NCI-H526 treated with DMSO at 0.1 percent for 48 hours (cell line): Measurements from ENCODE around the gene HES3.

Source experiments
- DNase-seq: peaks from one replicate; lab custom pipeline; 2025; lab: John Stamatoyannopoulos, UW

HES3 gene, protein sequence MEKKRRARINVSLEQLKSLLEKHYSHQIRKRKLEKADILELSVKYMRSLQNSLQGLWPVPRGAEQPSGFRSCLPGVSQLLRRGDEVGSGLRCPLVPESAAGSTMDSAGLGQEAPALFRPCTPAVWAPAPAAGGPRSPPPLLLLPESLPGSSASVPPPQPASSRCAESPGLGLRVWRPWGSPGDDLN

DNA sequence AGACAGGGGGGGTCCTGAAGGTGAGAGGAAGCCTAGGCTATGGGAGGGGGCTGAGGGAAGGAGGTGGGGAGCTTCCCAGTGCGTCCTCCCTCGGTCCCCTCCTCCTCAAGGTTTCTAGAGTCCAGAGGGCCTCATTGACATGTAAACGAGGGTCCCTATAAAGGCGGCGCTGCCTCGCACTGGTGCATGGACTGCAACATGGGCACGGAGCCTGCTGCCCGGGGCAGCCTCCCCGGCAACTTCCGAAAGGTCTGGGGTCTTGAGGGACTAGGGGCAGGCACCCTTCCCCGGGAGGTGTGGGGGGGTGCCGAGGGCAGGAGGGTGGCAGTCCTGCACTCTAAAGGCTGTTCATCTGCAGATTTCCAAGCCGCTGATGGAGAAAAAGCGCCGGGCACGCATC, at the start of gene HES3:
HES3 (plus strand) TSS at position 187 of the 400 bp plus-strand sequence; CDS start at position 374, 187 bp downstream.
- no peak for DNase-seq

DNA sequence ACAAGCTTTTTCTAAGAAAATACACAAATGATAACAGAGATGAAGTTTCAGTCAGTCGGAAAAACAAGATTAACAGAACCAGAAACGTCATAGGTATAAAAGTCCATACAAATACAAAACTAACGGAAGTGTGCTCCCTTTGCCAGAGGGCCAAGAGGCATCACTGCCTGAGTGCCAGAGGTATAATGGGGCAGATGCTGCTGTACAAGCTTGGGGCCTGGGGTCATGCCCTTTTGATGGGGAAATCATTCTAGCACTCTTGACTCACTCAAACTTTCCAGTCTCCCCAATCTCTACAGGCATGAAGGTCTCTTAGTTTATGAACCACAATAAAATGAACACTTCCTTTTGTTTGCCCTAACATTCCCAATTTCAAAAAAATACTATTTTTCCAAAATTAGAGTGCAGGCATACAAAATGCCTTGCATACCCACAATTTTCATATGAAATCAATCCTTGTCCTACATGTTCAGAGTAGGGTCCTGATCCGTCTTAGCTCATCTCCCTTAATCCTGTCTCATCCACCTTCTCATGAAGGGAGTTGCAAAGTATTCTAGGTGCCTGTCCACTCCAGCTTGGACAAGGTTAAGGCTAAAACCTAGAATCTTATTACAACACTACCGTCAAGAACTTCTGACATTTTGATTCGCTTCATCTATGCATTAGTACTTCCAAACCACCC, 46.1 kb upstream of the HES3 start:
- no peak for DNase-seq

DNA sequence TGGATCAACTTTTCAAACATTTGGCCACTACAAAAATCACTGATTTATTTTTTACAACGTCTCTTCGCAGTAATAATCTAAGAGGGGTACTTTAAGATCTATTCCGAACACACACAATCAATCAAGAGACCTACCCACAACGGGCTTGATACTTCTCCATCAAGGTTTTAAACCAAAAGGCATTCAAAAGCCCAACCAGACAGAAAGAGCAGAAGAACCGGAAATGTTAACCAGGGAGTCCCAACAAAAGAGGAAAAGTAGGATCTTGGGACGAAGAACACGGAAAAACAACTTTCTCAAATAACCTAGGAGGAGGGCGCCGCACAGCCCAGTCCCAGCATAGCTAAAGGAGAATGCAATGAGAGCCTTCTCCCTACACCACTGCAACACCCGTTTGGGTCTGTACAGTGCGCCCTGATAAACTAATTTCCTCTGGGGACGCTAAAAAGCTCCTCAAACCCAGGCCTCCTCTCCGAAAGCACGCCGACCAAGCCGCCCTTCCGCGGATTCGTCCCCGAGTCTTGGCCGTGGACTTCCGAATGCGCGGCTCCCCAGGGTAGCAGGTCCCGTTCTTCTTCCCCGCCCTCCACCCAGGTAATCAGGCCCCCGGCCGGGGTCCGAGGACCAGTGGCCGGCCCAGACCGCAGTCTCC, 45.2 kb upstream of the HES3 start:
- DNase-seq: no peak

DNA sequence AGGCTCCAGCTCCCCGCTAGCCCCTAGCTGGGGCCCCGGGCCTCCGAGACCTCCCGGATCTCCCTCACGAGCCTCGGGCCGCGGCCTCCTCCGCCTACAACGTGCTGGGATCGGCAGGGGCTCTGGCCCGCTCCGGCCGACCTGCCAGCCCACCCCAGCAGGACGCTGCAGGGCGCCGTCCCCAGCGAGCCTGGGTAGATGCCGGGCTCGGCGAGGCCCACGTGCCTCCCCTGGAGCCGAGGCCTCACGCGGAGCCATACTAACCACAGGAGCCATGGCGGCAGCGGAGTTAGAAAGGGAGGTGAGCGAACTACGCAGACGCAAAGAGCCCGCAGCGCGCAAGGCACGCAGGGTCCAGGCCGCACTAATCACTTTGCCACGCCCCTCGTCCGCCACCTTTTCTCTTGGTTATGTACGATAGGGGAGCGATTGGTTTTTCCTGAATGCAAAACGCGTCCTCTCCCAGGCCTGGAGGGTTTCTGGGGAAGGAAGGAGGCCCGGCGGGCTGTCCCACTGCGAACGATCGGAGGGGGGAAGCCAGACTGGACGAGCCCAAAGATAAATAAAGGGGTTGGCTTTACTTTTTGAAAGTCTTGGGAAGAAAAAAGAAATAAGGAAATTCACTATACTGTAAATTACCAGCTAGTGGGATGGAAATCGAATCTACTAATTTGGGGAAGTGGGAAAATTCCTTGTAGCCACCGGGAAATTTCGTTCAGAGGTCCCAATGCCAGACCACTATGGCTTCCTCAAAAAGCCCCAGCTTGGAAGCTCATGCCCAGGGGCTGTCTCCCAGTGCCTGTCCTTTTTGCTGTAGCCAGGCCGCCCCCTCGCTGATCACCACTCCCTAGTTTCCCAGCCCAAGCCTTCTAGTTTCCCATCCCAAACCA, 44.4 kb upstream of the HES3 start, which contains the start of gene RPL22:
RPL22 (minus strand) TSS at position 298 of the 890 bp plus-strand sequence; CDS start at position 276, 22 bp downstream.
- peak; percentile 97 for DNase-seq

DNA sequence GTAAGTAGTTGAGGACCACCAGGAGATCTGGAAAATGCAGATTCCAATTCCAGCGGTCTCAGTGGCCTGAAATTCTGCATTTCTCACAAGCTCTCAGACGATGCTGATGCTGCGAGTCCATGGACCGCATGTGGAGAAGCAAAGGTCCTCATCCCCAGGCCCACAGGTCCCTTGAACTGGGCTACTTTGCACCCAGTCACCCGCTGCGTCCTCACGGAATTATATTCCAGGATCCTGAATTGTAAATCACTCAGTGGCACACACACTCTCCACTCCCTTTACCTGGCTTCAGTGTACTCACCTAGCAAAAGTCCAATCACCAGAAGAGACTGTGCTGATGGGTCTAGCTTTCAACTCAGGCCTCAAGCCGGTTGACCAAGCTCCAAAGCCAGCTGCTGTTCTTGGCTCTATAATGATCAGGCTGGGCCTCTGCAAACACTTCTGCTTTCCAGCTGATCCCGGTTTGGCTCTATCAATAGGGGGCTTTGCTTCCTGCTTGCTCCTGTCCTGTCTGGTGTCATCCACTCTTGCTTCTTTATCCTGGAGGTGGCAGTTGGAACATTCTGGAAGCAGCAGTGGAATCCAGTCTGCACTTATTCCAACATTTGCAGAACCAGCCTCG, 43.7 kb upstream of the HES3 start:
- no peak for DNase-seq

DNA sequence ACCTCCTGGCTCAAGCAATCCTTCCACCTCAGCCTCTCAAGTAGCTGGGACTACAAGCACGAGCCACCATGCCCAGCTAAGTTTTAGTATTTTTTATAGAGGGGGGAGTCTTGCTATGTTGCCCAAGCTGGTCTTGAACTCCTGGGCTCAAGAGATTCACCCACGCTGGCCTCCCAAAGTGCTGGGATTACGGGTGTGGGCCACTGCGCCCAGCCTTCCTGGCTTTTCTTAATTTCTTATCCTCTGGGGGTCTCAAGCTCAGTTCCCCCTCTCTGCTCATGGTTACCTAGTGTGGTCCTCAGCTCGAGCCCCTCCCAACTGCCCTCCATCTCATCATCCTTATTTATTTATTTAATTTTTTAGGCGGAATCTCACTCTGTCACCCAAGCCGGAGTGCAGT, 41.7 kb upstream of the HES3 start:
- DNase-seq: no peak

DNA sequence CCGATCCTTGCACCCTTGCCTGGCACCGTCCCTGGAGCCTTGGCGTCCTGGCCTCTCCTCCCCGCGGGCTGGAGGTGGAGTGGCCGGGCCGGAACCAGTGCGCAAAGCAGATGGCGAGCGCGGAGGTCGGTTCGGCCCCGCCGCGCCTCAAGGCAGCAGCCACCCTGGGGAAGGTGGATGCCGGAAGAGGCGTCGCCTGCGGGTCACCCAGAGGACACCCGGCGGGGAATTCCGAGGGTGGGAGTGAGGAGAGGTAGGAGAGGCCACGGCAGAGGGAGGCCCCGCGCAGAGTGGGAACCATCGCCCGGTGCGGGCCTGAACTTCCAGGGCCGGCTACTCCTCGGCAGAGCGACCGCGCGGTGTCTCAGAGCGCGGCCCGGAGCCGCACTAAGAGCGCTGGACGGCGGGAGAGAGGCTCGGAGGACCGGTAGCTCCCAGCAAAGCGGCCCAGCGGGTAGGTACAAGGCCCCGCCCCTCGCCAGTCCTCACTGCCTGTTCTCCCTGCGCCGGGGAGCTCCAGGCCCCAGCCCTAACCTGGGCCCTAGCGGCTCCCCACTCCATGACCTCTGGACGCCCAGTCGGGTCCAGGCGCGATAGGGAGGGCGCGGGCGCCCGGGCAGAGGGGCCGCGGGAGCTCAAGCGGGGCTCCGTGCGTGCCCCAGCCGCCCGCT, 38.0 kb upstream of the HES3 start, which contains the start of gene RNF207:
RNF207 (plus strand) TSS at position 271 of the 671 bp plus-strand sequence. CDS start 417 bp downstream, outside the sequence.
- peak; percentile 24 for DNase-seq

DNA sequence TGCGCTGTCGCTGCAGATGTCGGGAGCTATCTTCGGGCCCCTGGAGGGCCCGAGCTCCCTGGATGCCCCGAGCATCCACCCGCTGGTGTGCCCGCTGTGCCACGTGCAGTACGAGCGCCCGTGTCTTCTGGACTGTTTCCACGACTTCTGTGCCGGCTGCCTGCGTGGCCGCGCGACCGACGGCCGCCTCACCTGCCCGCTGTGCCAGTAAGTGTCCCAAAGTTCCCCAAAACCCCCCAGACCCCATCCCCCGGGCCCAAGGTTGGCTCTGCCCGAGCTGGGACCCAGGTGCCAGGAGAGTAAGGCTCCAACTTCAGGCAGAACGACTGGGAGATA, 37.5 kb upstream of the HES3 start:
- no peak for DNase-seq

DNA sequence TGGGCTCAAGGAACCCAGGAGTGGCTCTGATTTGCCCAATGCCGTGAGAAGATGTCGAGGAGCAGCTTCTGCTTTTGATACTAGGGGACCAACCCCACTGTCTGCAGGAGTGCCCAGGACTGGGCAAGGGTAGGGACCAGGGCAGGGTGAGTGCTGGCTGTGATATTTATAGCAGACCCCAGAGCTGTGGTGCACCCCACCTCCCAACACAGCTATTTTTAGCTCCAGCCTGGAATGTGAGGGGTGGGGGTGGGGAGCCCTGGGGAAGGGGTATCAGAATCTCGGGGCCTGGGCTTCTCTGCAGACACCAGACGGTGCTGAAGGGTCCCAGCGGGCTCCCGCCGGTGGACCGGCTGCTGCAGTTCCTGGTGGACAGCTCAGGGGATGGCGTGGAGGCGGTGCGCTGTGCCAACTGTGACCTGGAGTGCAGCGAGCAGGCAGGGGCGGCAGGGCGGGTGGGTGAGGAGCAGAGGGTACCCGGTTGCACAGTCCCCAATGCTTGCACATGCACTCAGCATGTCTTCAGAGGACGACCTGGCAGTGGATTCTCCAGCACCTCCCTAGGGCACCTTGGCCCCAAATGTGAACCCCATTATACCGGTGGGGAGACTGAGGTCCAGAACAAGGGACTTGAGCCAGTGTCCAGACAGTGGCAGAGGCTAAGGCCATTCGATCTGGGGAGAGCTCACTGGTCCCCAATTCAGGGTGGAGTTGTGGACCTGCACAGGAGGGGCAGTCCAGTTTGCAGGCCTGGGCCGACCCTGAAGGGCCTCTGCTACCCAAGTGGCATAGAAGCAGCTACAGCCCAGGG, 36.7 kb upstream of the HES3 start:
- no peak for DNase-seq

DNA sequence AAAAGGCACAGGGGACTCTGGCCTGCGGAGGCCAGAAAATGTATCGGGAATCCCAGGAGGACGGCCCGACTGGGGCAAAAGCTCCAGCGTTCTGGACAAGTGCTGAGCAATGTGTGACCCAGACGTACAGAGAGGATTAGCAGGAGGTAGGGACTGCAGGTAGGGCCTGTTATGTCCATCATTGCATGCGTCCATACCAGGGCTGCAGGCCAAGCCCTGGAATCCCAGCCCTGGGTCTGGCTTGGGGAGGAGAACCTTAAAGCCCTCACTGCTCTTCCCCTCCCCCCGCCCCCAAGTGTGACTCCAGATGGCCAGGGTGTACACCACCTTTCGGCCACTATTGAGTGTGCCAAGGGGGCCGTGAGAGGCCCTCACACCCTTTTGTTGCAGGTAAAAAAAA, 36.1 kb upstream of the HES3 start:
- DNase-seq: no peak

DNA sequence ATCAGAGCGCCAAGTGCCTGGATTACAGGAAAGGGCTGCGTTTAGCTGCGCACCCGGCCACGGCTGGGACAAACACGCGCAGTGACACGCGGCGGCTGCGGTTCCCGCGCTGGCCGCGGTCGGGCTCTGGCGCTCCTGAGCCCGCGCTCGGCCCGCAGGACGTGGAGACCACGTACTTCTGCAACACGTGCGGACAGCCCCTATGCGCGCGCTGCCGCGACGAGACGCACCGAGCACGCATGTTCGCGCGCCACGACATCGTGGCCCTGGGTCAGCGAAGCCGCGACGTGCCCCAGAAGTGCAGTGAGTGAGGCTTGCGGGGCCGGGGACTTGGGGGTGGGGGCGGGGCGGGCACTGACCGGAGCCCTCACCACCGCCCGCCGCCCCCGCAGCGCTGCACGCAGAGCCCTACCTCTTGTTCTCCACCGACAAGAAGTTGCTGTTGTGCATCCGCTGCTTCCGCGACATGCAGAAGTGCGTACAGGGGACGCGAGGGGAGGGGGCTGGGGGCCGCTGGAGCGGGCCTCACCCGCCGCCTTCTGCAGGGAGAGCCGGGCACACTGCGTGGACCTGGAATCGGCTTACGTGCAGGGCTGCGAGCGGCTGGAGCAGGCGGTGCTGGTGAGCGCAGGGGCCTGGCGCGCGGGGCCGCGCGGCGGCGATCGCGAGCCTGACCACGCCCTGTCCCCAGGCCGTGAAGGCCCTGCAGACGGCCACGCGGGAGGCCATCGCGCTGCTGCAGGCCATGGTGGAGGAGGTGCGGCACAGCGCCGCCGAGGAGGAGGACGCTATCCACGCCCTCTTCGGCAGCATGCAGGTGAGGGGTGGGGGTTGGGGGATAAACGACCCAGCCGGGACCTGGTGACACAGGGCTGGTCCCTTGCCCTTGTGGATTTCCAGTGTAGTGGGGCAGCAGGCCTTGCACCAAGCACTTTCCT, 35.0 kb upstream of the HES3 start:
- DNase-seq: peak; percentile 54

DNA sequence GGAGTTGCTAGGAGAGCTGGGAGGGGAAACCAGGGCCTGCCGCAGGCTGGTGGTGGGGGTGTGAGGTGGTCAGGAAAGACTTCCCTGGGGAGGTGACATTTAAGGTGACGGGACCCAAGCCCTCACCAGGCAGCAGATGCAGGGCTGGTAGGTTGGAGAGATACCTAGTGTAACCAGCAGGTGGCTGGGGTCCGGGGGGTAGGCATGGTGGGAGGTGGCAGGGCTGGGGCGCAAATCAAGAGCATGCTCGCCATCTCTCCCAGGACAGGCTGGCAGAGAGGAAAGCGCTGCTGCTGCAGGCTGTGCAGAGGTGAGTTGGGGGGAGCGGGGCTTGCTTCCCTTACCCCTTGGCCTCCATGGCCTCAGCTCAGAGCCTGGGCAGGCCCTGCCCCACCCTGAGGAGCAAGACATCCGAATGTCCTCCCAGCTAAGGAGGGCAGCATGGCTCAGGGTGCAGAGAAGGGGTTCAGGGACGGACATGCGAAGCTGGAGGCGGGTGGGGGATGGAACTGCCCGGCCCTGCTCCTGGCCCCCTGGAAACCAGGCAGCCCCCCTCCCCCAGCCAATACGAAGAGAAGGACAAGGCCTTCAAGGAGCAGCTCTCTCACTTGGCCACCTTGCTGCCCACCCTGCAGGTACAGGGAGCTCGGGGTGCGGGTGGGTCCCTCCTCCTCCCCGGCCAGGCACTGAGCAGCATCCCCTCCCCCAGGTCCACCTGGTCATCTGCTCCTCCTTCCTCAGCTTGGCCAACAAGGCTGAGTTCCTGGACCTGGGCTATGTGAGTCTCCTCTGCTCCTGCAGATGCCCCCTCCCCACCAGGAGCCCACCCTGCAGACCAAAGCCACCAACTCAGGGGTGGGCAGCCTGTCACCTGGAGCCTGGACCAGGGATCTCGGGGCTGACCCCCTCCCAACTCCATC, 34.1 kb upstream of the HES3 start:
- no peak for DNase-seq

DNA sequence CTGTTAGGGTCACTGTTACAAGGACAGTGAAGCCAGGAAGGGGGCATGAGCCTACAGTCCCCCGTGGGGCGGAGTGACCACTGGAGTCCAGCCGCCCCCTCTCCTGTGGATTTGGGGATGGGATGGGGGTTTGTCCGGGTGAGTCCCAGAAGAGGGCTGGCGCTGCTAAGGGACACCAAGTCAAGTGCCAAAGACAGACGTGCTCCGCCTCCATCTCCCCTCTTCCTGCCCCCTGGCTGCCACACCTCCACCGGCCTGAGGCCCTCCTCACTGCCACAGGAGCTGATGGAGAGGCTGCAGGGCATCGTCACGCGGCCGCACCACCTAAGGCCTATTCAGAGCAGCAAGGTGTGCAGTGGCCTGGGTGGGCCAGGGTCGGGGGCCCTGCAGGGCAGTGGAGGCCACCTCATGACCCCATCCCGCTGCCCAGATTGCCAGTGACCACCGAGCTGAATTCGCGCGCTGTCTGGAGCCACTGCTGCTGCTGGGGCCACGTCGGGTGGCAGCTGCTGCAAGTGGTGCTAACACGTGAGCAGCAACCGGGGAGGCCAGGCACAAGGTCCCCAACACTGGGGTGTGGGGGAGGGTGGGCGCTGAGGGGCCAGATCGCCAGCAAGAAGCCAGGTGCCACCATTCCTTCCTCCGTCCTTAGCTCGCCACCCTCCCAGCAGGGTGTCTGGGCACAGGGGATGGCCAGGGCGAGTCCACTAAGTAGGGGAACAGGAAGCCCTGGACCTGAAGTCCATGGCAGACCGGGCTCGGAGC, 33.2 kb upstream of the HES3 start:
- no peak for DNase-seq

DNA sequence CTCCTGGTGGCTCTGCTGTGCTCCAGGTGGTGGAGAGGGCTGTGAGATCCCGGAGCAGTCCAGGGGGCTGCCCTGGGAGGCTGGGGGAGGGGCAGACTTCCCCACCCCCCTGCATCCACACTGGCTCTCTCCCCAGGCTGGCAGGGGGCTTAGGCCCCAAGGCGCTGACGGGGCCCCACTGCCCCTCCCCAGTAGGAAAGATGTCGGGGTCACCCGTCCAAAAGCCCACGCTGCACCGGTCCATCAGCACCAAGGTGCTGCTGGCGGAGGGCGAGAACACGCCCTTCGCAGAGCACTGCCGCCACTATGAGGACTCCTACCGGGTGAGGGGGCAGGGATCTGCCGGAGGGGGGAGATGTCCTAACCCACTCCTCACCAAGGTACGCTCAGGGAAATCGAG, 32.2 kb upstream of the HES3 start:
- no peak for DNase-seq

DNA sequence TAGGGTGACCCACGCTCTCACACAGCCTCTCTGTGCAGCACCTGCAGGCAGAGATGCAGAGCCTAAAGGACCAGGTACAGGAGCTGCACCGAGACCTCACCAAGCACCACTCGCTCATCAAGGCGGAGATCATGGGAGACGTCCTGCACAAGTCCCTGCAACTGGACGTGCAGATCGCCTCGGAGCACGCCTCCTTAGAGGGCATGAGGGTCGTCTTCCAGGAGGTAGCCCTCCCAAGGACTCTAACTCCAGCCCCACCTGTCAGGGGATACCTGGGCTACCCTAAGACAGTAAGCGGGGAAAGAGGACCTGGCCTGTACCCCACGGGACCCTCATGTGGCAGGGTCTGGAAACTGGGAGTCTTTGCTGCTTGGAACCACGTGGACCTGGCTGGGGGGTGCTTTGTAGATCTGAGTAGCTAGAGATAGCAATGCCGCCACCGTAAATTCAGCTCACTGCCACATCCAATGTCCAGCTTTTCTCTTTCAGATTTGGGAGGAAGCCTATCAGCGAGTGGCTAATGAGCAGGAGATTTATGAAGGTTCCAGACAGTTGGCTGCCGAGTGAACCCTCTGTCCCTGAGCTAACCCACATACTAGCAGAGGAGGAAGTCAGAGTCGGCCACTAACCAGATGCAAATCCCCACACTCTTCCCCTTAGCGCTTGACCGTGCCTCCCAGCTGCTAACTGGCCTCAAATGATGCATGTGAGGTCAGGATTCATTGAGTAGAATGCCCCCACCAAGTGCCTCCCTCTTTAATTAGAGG, 31.6 kb upstream of the HES3 start:
- DNase-seq: no peak

DNA sequence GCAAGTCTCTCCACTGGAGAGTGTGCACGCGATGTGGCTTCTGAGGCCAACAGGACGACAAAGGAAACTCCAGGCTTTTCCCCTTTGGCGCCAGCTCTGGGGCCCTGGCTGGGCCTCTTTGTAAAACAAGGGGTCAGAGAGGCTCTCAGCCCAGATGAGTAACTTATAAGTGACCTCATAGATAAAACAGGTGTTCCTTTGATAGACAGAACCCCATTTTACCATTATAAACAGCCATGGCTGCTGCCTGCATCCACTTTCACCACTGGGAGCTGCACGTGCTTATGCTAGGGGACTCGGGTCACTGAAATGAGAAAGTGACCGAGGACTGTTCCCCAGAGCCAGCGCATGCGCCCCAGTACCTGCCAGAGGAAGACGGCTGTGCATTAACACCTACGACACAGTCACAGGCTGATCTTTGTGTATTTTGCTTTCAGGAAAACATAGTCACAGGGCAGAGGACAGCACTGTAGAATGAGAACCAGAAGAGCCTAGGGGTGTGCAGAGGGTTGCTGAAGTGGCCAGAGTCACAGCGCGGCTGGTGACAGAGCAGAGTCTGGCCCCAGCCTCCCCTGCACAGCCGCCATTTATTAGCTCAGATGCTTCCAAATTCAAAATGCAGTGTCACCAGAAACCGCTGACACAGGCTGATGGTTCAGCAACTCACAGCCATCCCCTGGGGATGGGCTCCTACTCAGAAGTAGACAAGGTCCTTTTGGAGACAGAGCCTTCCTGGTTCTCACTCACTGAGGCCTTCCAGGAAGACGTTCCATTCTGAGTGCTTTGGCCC, 25.4 kb upstream of the HES3 start:
- no peak for DNase-seq
